ENCODE data around the gene KLHL33. TPM values are rescaled to one million over a fixed set of nuclear protein-coding genes. Genes with fewer than 3 reads are reported as not detected.

The KLHL33 gene
- total and polyA plus RNA-seq, 2 experiments from 2014 or later = 0.05 TPM; not detected in 1

DNA sequence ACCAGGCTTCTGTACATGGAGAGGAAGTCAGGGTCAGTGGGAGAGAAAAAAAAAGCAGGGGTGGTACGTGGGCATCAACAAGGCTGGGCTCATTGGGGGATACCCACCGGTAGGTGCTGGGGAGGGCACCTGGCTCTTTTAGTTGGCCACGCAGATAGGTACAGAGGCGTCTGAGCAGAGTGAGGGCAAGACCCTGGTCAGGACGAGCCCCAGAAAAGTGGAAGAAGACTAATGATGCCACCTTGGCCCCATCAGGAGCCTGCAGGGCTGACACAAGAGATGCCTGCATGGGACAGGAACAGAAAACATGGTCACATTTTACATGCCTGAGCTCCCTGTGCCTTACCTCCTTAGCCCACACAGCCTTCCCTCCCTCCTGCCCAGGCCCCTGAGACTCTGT is 52.3 kb downstream of the KLHL33 start:
- no peaks in the 10 kb centered on the region for H3K4me1 ChIP-seq (ENCODE audit: insufficient read depth)
- H3K79me2 ChIP-seq = no peaks in the 10 kb centered on the region
- H3K4me2 ChIP-seq = no peak overlapping the region
- WGBS (ENCODE audit: low lambda C conversion rate, missing lambda C conversion rate) = 96% methylated on average over 5 of the region's 5 CpGs
- H3K9me2 ChIP-seq (replicated peaks; ENCODE audit: insufficient read depth) = no peaks in the 10 kb centered on the region
- no peaks in the 10 kb centered on the region for H4K20me1 ChIP-seq (ENCODE audit: insufficient read depth, poor library complexity, severe bottlenecking)
- no peak overlapping the region for H3K4me3 ChIP-seq
- TF ChIP-seq EZH2phosphoT487 (IDR thresholded peaks at IDR 0.05; ENCODE audit: low read depth, severe bottlenecking, unreplicated experiment) (no peak), EZH2 (IDR thresholded peaks at IDR 0.05; ENCODE audit: borderline replicate concordance) (no peak)
- TF ChIP-seq, protein P1, sequence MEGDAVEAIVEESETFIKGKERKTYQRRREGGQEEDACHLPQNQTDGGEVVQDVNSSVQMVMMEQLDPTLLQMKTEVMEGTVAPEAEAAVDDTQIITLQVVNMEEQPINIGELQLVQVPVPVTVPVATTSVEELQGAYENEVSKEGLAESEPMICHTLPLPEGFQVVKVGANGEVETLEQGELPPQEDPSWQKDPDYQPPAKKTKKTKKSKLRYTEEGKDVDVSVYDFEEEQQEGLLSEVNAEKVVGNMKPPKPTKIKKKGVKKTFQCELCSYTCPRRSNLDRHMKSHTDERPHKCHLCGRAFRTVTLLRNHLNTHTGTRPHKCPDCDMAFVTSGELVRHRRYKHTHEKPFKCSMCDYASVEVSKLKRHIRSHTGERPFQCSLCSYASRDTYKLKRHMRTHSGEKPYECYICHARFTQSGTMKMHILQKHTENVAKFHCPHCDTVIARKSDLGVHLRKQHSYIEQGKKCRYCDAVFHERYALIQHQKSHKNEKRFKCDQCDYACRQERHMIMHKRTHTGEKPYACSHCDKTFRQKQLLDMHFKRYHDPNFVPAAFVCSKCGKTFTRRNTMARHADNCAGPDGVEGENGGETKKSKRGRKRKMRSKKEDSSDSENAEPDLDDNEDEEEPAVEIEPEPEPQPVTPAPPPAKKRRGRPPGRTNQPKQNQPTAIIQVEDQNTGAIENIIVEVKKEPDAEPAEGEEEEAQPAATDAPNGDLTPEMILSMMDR (IDR thresholded peaks at IDR 0.05; ENCODE audit: poor library complexity) = no peak
- H2AFZ ChIP-seq = no peak overlapping the region
- no peak for DNase-seq (ENCODE audit: low spot score)
- no peaks in the 10 kb centered on the region for H3K27me3 ChIP-seq
- no peak overlapping the region for H3K27ac ChIP-seq
- H3K36me3 ChIP-seq (replicated peaks; ENCODE audit: insufficient read depth, low read depth) = no peaks in the 10 kb centered on the region
- no peaks in the 10 kb centered on the region for H3K9me3 ChIP-seq (ENCODE audit: low read depth)

DNA sequence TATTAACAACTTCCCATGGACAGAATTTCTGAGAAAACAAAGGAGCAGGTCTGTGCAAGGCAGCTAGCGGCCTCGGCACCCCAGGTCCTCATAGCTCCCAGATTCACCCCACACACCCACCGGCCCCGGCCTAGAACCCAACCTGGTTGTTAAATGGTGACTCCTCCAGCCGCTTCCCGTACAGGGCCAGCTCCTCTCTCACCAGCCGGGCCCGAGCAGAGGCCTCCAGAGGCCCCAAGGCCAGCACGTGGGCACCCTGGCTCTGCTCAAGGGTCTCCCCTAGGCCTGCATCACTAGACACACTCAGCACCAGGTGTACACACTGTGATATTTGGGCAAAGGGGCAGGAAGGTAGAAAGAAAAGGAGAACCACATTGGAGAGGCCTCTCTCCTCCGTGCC is 52.9 kb downstream of the KLHL33 start:
- Histone ChIP-seq H3K79me2 (no peaks in the 10 kb centered on the region), H4K20me1 (ENCODE audit: insufficient read depth, poor library complexity, severe bottlenecking) (no peaks in the 10 kb centered on the region), H3K9me2 (replicated peaks; ENCODE audit: insufficient read depth) (no peaks in the 10 kb centered on the region), H3K4me3 (no peak overlapping the region), H3K27me3 (no peaks in the 10 kb centered on the region), H3K4me1 (ENCODE audit: insufficient read depth) (no peaks in the 10 kb centered on the region), H2AFZ (no peak overlapping the region), H3K4me2 (no peak overlapping the region), H3K36me3 (replicated peaks; ENCODE audit: insufficient read depth, low read depth) (no peaks in the 10 kb centered on the region), H3K27ac (no peak overlapping the region), H3K9me3 (ENCODE audit: low read depth) (no peaks in the 10 kb centered on the region)
- TF ChIP-seq EZH2 (IDR thresholded peaks at IDR 0.05; ENCODE audit: borderline replicate concordance) (no peak), EZH2phosphoT487 (IDR thresholded peaks at IDR 0.05; ENCODE audit: low read depth, severe bottlenecking, unreplicated experiment) (no peak)
- TF ChIP-seq, protein P1 (IDR thresholded peaks at IDR 0.05; ENCODE audit: poor library complexity) = no peak
- DNase-seq (ENCODE audit: low spot score) = no peak
- 98% methylated on average over 10 of the region's 10 CpGs for WGBS (ENCODE audit: low lambda C conversion rate, missing lambda C conversion rate)

DNA sequence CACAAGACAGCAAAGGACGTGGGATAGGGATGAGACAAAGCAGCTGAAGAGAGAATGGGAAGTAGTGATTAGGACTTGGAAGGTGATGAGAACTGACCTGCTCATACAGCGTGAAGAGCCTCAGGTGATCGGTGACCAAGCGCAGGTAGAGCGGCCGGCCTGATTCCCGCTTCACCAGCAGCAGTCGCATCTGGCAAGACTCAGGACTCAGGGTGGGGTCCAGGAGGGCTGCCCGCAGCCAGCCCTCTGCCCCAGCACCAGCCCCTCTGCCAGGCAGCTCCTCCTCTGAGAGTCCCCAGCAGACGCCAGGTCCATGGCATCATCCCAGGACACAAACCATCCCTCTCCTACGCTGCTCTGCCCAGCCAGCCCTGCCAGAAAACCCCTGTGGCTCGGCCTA is 53.4 kb downstream of the KLHL33 start:
- Histone ChIP-seq H3K27ac (no peak overlapping the region), H3K36me3 (replicated peaks; ENCODE audit: insufficient read depth, low read depth) (no peaks in the 10 kb centered on the region), H3K4me3 (no peak overlapping the region), H3K4me1 (ENCODE audit: insufficient read depth) (peaks cover 2% of the 10 kb centered on the region), H2AFZ (no peak overlapping the region), H3K9me3 (ENCODE audit: low read depth) (no peaks in the 10 kb centered on the region), H4K20me1 (ENCODE audit: insufficient read depth, poor library complexity, severe bottlenecking) (no peaks in the 10 kb centered on the region), H3K27me3 (no peaks in the 10 kb centered on the region), H3K79me2 (no peaks in the 10 kb centered on the region), H3K4me2 (no peak overlapping the region), H3K9me2 (replicated peaks; ENCODE audit: insufficient read depth) (no peaks in the 10 kb centered on the region)
- 99% methylated on average over 8 of the region's 12 CpGs for WGBS (ENCODE audit: low lambda C conversion rate, missing lambda C conversion rate)
- DNase-seq (ENCODE audit: low spot score) = no peak
- TF ChIP-seq, protein P1 (IDR thresholded peaks at IDR 0.05; ENCODE audit: poor library complexity) = no peak
- TF ChIP-seq EZH2 (IDR thresholded peaks at IDR 0.05; ENCODE audit: borderline replicate concordance) (no peak), EZH2phosphoT487 (IDR thresholded peaks at IDR 0.05; ENCODE audit: low read depth, severe bottlenecking, unreplicated experiment) (no peak)

DNA sequence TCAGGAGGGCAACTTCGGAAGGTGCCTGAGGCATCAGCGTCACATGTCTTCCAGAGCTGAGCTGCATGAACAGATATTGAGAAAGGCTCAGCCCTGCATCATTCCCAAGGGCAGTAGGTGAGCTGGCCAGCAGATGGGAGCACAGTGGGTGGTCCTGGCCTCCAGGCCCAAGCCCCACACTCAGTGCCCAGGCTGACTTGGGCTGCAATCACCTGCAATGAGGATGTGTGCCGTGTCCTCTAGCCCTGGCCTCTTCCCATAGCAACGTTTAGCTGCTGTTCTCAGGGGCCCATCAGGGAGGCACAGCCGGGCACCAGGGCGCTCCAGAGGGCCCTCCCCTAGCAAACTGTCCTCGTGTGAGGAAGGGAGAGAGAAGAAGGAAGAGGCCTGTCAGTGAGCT is 54.6 kb downstream of the KLHL33 start:
- H4K20me1 ChIP-seq (ENCODE audit: insufficient read depth, poor library complexity, severe bottlenecking) = no peaks in the 10 kb centered on the region
- H3K27ac ChIP-seq = no peak overlapping the region
- H2AFZ ChIP-seq = no peak overlapping the region
- H3K36me3 ChIP-seq (replicated peaks; ENCODE audit: insufficient read depth, low read depth) = no peaks in the 10 kb centered on the region
- no peak for DNase-seq (ENCODE audit: low spot score)
- TF ChIP-seq EZH2 (IDR thresholded peaks at IDR 0.05; ENCODE audit: borderline replicate concordance) = no peak
- no peak for TF ChIP-seq EZH2phosphoT487 (IDR thresholded peaks at IDR 0.05; ENCODE audit: low read depth, severe bottlenecking, unreplicated experiment)
- TF ChIP-seq, protein P1 (IDR thresholded peaks at IDR 0.05; ENCODE audit: poor library complexity) = no peak
- peaks cover 13% of the 10 kb centered on the region for H3K4me1 ChIP-seq (ENCODE audit: insufficient read depth)
- H3K79me2 ChIP-seq = no peaks in the 10 kb centered on the region
- H3K9me2 ChIP-seq (replicated peaks; ENCODE audit: insufficient read depth) = no peaks in the 10 kb centered on the region
- WGBS (ENCODE audit: low lambda C conversion rate, missing lambda C conversion rate) = 96% methylated on average over 7 of the region's 7 CpGs
- no peaks in the 10 kb centered on the region for H3K27me3 ChIP-seq
- H3K9me3 ChIP-seq (ENCODE audit: low read depth) = no peaks in the 10 kb centered on the region
- H3K4me3 ChIP-seq = no peak overlapping the region
- H3K4me2 ChIP-seq = no peak overlapping the region

Measured in hepatocyte (in vitro differentiated cells).